DMS114 treated with DMSO at 0.1 percent for 48 hours (cell line): ENCODE results near the gene BANF2.

Experiments used
- DNase-seq: peaks from one replicate; lab custom pipeline; 2025; ENCODE audit not compliant: unreplicated experiment; lab: John Stamatoyannopoulos, UW

The BANF2 gene

GRCh38 chr20:17663486-17663885 lies 36.3 kb upstream of the BANF2 start:
- DNase-seq = no peak

- DNase-seq = no peak
These were observed 35.6 kb upstream of the BANF2 start for GRCh38 chr20:17664025-17664633.

DNA sequence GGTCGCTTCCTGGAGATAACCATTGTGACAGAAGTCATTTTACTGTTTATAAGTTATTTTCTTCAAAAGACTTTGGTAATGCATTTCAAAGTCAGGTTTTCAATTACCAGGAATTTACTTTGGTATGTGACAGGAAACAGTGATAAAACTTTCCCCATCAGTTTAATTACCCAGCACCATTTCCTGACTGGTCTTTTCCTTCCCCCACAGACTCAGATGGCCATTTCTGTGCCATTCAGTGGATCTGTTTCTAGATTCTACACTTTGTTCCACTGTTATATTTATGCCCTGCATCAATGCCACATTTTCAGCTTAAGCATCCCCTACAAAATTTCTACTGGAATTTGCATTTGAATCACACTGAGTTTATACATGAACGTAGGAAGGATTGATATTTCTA lies 34.0 kb upstream of the BANF2 start:
- DNase-seq = no peak

- no peak for DNase-seq
These were observed 33.3 kb upstream of the BANF2 start for GRCh38 chr20:17666481-17666880.

GRCh38 chr20:17667445-17667844 lies 32.3 kb upstream of the BANF2 start:
- no peak for DNase-seq

GRCh38 chr20:17668432-17668831 lies 31.3 kb upstream of the BANF2 start:
- DNase-seq = no peak

GRCh38 chr20:17669306-17669931 lies 30.3 kb upstream of the BANF2 start:
- no peak for DNase-seq

DNA sequence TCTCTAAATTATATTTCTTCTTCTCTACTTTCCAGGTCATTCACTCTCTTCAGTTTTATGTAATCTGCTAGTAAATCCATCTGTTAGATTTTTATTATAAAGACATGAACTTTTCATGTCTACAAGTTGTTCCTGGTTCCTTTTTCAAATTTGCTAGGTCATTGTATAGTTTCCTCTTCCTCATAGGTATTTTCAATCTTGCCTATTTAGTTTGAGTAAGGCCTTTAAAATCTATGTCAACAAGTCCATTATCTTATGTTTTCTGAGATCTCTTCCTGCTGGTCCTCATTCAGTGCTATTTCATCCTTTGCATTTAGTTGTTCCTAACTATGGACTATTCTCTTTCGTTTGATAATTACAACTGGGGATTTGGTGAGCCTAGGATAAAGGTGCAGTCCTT lies 28.8 kb upstream of the BANF2 start:
- DNase-seq = no peak

GRCh38 chr20:17671565-17671964 lies 28.2 kb upstream of the BANF2 start:
- no peak for DNase-seq

GRCh38 chr20:17673084-17673483 lies 26.7 kb upstream of the BANF2 start:
- DNase-seq = no peak

GRCh38 chr20:17674722-17675518 lies 24.8 kb upstream of the BANF2 start:
- DNase-seq = no peak

DNA sequence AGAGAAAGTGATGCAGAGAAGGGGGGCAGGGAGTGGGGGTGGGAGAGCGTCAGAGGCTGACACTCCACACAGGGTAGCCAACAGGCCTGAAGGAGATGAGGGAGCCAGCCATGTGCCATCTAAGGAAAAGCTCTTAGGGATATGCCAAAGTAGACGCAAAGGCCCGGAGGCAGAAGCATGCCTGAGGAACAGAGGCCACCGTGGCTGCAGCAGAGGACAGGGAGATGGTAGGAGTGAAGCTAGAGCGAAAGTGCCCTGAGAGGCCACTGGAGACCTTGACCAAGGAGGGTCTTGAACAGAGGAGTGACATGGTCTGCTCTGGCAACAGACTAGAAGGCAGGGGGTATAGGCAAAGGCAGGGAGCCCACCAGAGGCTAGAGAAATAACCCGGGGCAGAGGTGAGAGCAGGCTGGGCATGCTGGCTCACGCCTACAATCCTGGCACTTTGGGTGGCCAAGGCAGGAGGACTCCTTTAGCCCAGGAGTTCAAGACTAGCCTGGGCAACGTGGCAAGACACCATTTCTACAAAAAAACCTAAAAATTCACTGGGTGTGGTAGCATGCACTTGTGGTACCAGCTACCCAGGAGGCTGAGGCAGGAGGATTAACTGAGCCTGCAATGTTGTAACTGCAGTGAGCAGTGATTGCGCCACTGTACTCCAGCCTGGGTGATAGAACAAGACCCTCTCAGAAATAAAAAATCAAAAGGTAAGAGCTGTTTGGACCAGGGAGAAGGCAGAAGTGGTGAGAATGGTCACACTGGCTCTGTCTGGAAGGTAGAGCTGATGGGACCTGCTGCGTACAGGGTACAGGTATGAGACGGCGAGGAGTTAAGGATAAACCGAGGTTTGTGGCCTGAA lies 24.0 kb upstream of the BANF2 start:
- DNase-seq = no peak

DNA sequence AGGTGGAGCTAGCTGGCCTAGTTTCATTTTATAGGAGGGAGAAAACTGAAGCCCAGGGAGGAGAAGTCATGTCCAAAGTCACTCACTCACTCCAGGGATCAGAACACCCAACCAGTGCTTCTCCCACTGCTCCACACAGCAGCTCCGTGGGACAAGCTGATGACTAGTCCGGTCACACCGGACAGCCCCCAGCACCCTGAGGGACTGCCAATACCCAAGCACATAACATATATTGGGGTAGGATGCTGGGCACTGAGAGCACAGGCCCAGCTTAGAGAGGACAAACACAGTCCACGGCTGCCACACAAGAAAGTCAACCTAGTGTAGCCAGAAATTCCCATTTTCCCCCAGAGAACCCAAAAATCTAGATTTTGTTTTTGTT lies 23.4 kb upstream of the BANF2 start:
- DNase-seq = no peak

- DNase-seq = no peak
These were observed 22.8 kb upstream of the BANF2 start for GRCh38 chr20:17676942-17677341.

DNA sequence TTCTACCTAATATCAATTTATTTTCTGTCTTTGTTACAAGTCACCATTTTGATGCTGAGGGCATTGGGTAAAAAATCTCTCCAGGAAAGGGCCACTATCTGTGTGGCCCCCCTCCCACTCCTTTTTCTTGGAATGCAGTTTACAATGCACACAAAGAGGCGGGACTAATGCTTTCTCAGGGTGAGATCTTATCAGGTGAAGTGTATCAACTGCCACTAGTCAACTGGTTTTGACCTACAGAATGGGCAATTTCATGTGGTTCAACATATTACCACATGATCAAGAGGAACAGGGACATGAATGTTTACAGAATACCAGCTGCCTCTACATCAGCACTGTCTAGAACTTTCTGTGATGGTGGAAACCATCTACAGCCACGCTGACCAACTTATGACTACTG lies 21.5 kb upstream of the BANF2 start:
- no peak for DNase-seq

DNA sequence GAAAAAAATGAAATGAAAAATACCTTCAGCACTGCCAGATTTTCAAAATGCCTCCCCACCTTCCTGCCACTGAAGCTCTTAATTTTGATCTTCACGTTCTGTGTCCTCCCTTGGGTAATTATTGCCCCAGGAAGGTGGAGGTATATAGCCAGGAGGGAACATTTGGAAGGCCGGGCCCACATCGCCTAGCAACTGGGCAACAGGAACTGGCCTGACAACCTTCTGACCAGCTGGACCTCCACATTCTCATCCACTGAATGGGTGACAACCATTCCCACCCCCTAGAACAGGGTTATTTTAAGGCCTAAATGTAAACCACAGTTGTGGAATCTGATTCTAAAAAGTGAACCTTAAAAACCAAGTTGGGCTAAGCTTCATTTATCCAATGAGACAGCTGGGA lies 20.9 kb upstream of the BANF2 start:
- no peak for DNase-seq

GRCh38 chr20:17679941-17680835 lies 19.6 kb upstream of the BANF2 start:
- no peak for DNase-seq

- peak; percentile 49 for DNase-seq
These were observed 18.7 kb upstream of the BANF2 start for GRCh38 chr20:17680836-17681725.

DNA sequence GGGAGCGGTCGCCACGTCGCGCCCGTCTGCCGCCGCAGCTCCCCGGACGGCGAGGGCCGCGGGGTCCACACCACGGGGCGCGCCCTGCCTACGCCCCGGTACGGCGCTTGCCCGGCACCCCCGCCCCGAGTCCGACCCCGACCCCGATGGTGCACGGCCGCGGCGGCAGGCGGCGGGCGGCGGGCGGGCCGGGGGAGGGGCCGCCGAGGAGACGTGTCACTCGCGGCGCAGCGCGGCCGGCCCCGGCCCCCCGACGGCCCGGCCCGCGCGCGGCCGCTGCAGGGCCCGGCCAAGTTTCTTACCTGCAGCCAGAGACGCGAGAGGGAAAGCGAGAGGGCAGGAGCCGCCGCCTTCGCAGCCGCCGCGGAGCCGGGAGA lies 18.1 kb upstream of the BANF2 start:
- no peak for DNase-seq
